Heart left ventricle (tissue), 13 donors: Measurements from ENCODE around the gene BATF.

ENCODE experiments used
- CTCF ChIP-seq, 12 donors: fragments of 200-600 bp; sonication (generic) in 4 of 12; IDR thresholded peaks; one replicate each; pipeline versions ENCODE4 v1.5.0 to v1.8.0; 2018 to 2022; ENCODE audit warnings: antibody characterized with exemption in 12 of 12, mild to moderate bottlenecking in 5 of 12
- POLR2A ChIP-seq, 2 donors: fragments of 450-650 bp; IDR thresholded peaks; one replicate each; pipeline ENCODE4 v1.6.1; 2017; ENCODE audit warnings: antibody characterized with exemption in 2 of 2, mild to moderate bottlenecking in 2 of 2, moderate library complexity in 2 of 2
- donor health status: ischemic (EF 13 %, LVEDD 7.1; RV severe dilation, severe dysfunction).
- donor health status: DM: no; HTN: yes; CAD: no.
- donor health status: DM: no; HTN: no; CAD: no.
- donor health status: ischemic (EF 25% LVEDD 6.9; RV normal size, moderate dysfunction).
- donor health status: ischemic (EF 25% LVEDD 5.7; RV mildly dilated, moderate dysfunction).
- donor health status: ischemic (EF 35%, LVEDD 5.7; RV mildly dilated, moderate dysfunction).
- donor health status: nonischemic (EF 11% LVEDD 7.7; RV severe dilation, severe dysfunction).
- donor health status: DM: yes; HTN: yes; CAD: no.
- donor health status: PGD.
- donor health status: ischemic (EF 29% LVEDD 5.4; RV normal size, mild dysfunction).
- donor health status: nonischemic (EF 23%, LVEDD 6.1; RV moderate dilation, normal function).

DNA sequence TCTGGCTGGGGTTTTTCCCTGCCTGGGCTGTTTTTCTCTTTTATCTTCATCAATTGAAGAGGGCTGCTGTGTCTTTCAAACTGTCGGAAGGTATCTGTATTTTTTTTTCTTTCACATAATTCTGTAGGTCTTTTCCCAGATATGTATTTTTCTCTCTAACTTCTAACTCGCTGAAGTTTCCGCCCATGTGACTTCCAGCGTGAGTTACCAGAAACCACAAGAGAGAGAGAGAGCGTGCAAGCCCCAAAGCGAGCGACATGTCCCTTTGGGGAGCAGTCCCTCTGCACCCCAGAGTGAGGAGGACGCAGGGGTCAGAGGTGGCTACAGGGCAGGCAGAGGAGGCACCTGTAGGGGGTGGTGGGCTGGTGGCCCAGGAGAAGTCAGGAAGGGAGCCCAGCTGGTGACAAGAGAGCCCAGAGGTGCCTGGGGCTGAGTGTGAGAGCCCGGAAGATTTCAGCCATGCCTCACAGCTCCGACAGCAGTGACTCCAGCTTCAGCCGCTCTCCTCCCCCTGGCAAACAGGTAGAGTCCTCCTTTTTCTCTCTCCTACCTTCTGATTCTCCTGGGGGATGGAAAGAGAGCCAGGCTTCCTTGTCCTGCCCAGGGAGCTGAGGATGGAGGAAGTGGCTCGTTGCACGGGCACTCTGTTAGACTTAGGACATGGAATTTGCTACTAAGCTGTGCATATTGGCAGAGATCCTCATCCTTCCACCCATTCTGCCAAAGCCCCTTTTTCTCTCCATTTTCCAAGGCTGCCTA lies at the start of gene BATF:
- TF ChIP-seq POLR2A (IDR thresholded peaks at IDR 0.05) (no peak), CTCF (IDR thresholded peaks at IDR 0.05) (no peak)
